ENCODE results near the gene ATG13. TPM values are rescaled to one million over a fixed set of nuclear protein-coding genes. Genes with fewer than 3 reads are reported as not detected.

The ATG13 gene
- polyA plus RNA-seq, 1 donor (not counting 4 experiments of a cell fraction or from before 2014, with no cell fraction given): 33.3 TPM

DNA sequence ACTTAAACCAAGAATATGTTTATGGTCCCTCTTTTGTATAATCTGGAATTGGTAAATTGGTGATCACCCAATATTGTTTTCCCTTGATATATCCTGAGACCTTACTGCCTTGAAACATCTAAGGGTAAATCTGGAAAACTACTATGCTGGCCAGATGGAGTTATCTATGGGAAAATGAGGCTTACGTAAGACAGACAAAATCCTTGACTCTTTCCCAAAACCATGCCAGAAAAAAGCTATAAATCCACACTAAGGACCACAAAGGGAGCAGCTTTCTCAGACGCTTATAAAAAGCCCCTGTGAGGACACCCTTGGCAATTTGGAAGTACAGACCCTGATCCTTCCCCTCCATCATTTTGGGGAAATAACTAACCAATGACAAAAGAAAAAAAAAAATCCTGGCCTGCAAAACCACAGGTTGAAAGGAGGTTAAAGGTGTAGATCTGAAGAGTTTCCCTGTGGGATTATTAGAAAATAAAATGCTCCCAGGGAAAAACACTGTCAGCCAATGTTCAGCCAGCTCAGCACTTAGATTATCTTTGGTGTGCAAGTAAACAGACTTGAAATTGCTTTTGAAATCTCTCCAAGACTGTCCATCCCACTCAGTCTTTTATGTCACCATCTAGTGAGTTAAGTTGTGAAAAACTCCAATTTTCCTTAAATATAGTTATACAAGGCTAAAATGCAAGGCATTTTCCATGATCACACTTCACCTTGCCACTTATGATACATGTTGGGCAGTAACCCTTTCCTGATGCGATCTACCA is 17.0 kb upstream of the ATG13 start:
- H3K27ac ChIP-seq (ENCODE audit: control insufficient read depth, insufficient read depth, low read length): no peak overlapping the region
- peaks cover 0 to 3% of the 10 kb centered on the region in 2 experiments for H3K36me3 ChIP-seq (ENCODE audit: control insufficient read depth in 2 of 2, extremely low read depth in 1 of 2, insufficient read depth in 2 of 2, low read length in 2 of 2)
- H2AFZ ChIP-seq (ENCODE audit: control insufficient read depth, low read length): no peak overlapping the region
- H3K9me1 ChIP-seq (ENCODE audit: control insufficient read depth, extremely low read depth, insufficient read depth, low read length): no peaks in the 10 kb centered on the region
- TF ChIP-seq CTCF (optimal IDR thresholded peaks at IDR 0.05 in 1 of 3, IDR thresholded peaks at IDR 0.05 in 1 of 3, conservative IDR thresholded peaks at IDR 0.05 in 1 of 3; ENCODE audit: extremely low read depth in 1 of 3, insufficient read depth in 2 of 3, low read length in 3 of 3) (no peak), EZH2 (IDR thresholded peaks at IDR 0.05; ENCODE audit: low read length) (no peak)
- H4K20me1 ChIP-seq (ENCODE audit: control insufficient read depth, extremely low read depth, insufficient read depth, low read length): no peaks in the 10 kb centered on the region
- no peak overlapping the region for H3K4me2 ChIP-seq (ENCODE audit: control insufficient read depth, extremely low read depth, insufficient read depth, low read depth, low read length)
- DNase-seq (ENCODE audit: low read depth, low spot score) (no peak), FAIRE-seq (no peak)
- dilution Hi-C loops (cut with MboI; ENCODE audit: extremely low pct_ligation_motif_present, low sequenced_read_pairs): no loop called here
- H3K79me2 ChIP-seq (ENCODE audit: control insufficient read depth, insufficient read depth, low read length): no peaks in the 10 kb centered on the region
- no peaks in the 10 kb centered on the region for H3K9me3 ChIP-seq (ENCODE audit: control insufficient read depth, low read depth, low read length)
- no peak overlapping the region for H3K9ac ChIP-seq (ENCODE audit: control insufficient read depth, extremely low read depth, insufficient read depth, low read length)
- no peak overlapping the region for H3K4me3 ChIP-seq (ENCODE audit: control insufficient read depth in 2 of 3, extremely low read depth in 1 of 3, insufficient read depth in 2 of 3, low read depth in 1 of 3, low read length in 3 of 3)
- H3K27me3 ChIP-seq (ENCODE audit: control insufficient read depth, extremely low read depth, insufficient read depth, low read length): no peaks in the 10 kb centered on the region
- H3K4me1 ChIP-seq (ENCODE audit: control insufficient read depth, extremely low read depth, insufficient read depth, low read length): peaks cover 4% of the 10 kb centered on the region

DNA sequence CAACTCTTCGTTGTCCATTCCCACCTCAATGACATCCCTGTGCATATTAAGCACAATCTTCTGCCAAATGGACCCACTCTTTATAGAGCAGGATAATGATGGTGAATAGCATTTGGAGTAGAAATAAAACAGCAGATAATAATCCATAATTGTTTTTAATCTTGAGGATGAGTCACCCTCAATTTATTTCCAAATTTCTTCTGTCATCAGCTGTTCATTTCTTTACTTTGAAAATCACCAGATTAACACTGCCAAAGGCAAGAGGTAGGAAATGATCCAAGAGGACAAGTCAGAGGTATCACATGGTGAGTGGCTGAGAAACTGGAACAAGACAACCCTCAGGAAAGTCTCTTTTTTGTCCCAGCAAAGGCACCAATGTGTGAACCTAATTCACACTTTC is 16.2 kb upstream of the ATG13 start:
- no peak overlapping the region for H3K9ac ChIP-seq (ENCODE audit: control insufficient read depth, extremely low read depth, insufficient read depth, low read length)
- dilution Hi-C loops (cut with MboI; ENCODE audit: extremely low pct_ligation_motif_present, low sequenced_read_pairs): no loop called here
- no peak overlapping the region for H2AFZ ChIP-seq (ENCODE audit: control insufficient read depth, low read length)
- H3K4me2 ChIP-seq (ENCODE audit: control insufficient read depth, extremely low read depth, insufficient read depth, low read depth, low read length): no peak overlapping the region
- TF ChIP-seq EZH2 (IDR thresholded peaks at IDR 0.05; ENCODE audit: low read length): no peak
- no peak for TF ChIP-seq CTCF (optimal IDR thresholded peaks at IDR 0.05 in 1 of 3, IDR thresholded peaks at IDR 0.05 in 1 of 3, conservative IDR thresholded peaks at IDR 0.05 in 1 of 3; ENCODE audit: extremely low read depth in 1 of 3, insufficient read depth in 2 of 3, low read length in 3 of 3)
- peaks cover 0 to 3% of the 10 kb centered on the region in 2 experiments for H3K36me3 ChIP-seq (ENCODE audit: control insufficient read depth in 2 of 2, extremely low read depth in 1 of 2, insufficient read depth in 2 of 2, low read length in 2 of 2)
- H4K20me1 ChIP-seq (ENCODE audit: control insufficient read depth, extremely low read depth, insufficient read depth, low read length): no peaks in the 10 kb centered on the region
- peaks cover 4% of the 10 kb centered on the region for H3K4me1 ChIP-seq (ENCODE audit: control insufficient read depth, extremely low read depth, insufficient read depth, low read length)
- no peaks in the 10 kb centered on the region for H3K27me3 ChIP-seq (ENCODE audit: control insufficient read depth, extremely low read depth, insufficient read depth, low read length)
- no peaks in the 10 kb centered on the region for H3K9me1 ChIP-seq (ENCODE audit: control insufficient read depth, extremely low read depth, insufficient read depth, low read length)
- no peaks in the 10 kb centered on the region for H3K79me2 ChIP-seq (ENCODE audit: control insufficient read depth, insufficient read depth, low read length)
- no peak overlapping the region for H3K4me3 ChIP-seq (ENCODE audit: control insufficient read depth in 2 of 3, extremely low read depth in 1 of 3, insufficient read depth in 2 of 3, low read depth in 1 of 3, low read length in 3 of 3)
- FAIRE-seq: no peak
- H3K9me3 ChIP-seq (ENCODE audit: control insufficient read depth, low read depth, low read length): no peaks in the 10 kb centered on the region
- no peak overlapping the region for H3K27ac ChIP-seq (ENCODE audit: control insufficient read depth, insufficient read depth, low read length)
- DNase-seq (ENCODE audit: low read depth, low spot score): no peak

Measured in keratinocyte (primary cell).